Smooth muscle cell of the umbilical artery (primary cell): Measurements from ENCODE around the gene HARS1. TPM values are rescaled to one million over a fixed set of nuclear protein-coding genes. Genes with fewer than 3 reads are reported as not detected.

ENCODE experiments used
- total RNA-seq: library from RNA; depleted of rRNA; stranded (reverse); fragments of >200 nt; gene quantifications from 2 replicates; pipeline ENCODE4 v1.2.3, GENCODE V29; 2014

Gene HARS1
- 60.3 and 81.0 TPM in 2 replicates for total RNA-seq

GRCh38 chr5:140690941-140691924, at the start of gene HARS1, which contains the start of gene HARS2:
HARS1 (minus strand) TSS chr5:140691370; CDS start chr5:140691304, 66 bp downstream.
HARS2 (plus strand) TSS chr5:140691455; CDS start chr5:140691649, 194 bp downstream.

GRCh38 chr5:140700177-140701144, 9.3 kb upstream of the HARS1 start, which contains the start of gene ZMAT2:
ZMAT2 (plus strand) TSS chr5:140700447; CDS start chr5:140700461, 14 bp downstream.

GRCh38 chr5:140673187-140673976, 17.8 kb downstream of the HARS1 start, which contains the start of gene DND1:
DND1 (minus strand) TSS chr5:140673576; CDS start chr5:140673542, 34 bp downstream.

GRCh38 chr5:140664359-140665119, 26.6 kb downstream of the HARS1 start, which contains the start of gene WDR55:
WDR55 (plus strand) TSS chr5:140664904; CDS start chr5:140664913, 9 bp downstream.

GRCh38 chr5:140639148-140639981, 51.8 kb downstream of the HARS1 start, which contains the start of gene TMCO6:
TMCO6 (plus strand) TSS chr5:140639451; CDS start chr5:140639528, 77 bp downstream.

GRCh38 chr5:140633021-140633471, 58.1 kb downstream of the HARS1 start, which contains the start of gene CD14:
CD14 (minus strand) TSS chr5:140633175; CDS start chr5:140633071, 104 bp downstream.

Other genes starting within 250 kb of the HARS1 start
- 0.28 TPM in 1 of 2 replicates, not detected in the other for gene EIF4EBP3, start 143.7 kb downstream of the HARS1 start, total RNA-seq
- 37.7 and 40.6 TPM in 2 replicates for gene SRA1, start 133.9 kb downstream of the HARS1 start, total RNA-seq
- gene APBB3, start 126.8 kb downstream of the HARS1 start, total RNA-seq, result 19.2 and 24.1 TPM in 2 replicates
- gene SLC35A4, start 126.5 kb downstream of the HARS1 start, total RNA-seq, result 13.1 and 35.8 TPM in 2 replicates
- gene CD14, start 58.2 kb downstream of the HARS1 start, total RNA-seq, result 0.55 and 0.59 TPM in 2 replicates
- gene TMCO6, start 51.9 kb downstream of the HARS1 start, total RNA-seq, result 3.6 and 5.8 TPM in 2 replicates
- gene NDUFA2, start 43.7 kb downstream of the HARS1 start, total RNA-seq, result 12.5 and 38.0 TPM in 2 replicates
- 81.7 and 91.5 TPM in 2 replicates for gene IK, start 43.5 kb downstream of the HARS1 start, total RNA-seq
- 19.3 and 26.9 TPM in 2 replicates for gene WDR55, start 26.5 kb downstream of the HARS1 start, total RNA-seq
- gene DND1, start 17.8 kb downstream of the HARS1 start, total RNA-seq, result 0.18 and 0.30 TPM in 2 replicates
- 28.2 and 34.6 TPM in 2 replicates for gene HARS2, start 85 bp upstream of the HARS1 start, total RNA-seq
- 50.9 and 65.3 TPM in 2 replicates for gene ZMAT2, start 9.1 kb upstream of the HARS1 start, total RNA-seq
- under 0.01 and 0.09 TPM in 2 replicates for gene PCDHA1, start 94.8 kb upstream of the HARS1 start, total RNA-seq
- gene PCDHA2, start 103.5 kb upstream of the HARS1 start, total RNA-seq, result 0.05 TPM in 1 of 2 replicates, not detected in the other
- 0.23 and 0.59 TPM in 2 replicates for gene PCDHA3, start 109.7 kb upstream of the HARS1 start, total RNA-seq
- 0.32 and 0.89 TPM in 2 replicates for gene PCDHA4, start 115.7 kb upstream of the HARS1 start, total RNA-seq
- gene PCDHA5, start 130.2 kb upstream of the HARS1 start, total RNA-seq, result under 0.01 and 0.05 TPM in 2 replicates
- 0.60 and 0.89 TPM in 2 replicates for gene PCDHA6, start 136.6 kb upstream of the HARS1 start, total RNA-seq
- 0.74 and 2.4 TPM in 2 replicates for gene PCDHA7, start 142.9 kb upstream of the HARS1 start, total RNA-seq
- gene PCDHA8, start 149.8 kb upstream of the HARS1 start, total RNA-seq, result under 0.01 and 0.23 TPM in 2 replicates
- under 0.01 and 0.09 TPM in 2 replicates for gene PCDHA9, start 157.0 kb upstream of the HARS1 start, total RNA-seq
- 0.23 and 0.59 TPM in 2 replicates for gene PCDHA10, start 164.5 kb upstream of the HARS1 start, total RNA-seq
- 0.18 and 0.30 TPM in 2 replicates for gene PCDHA11, start 177.6 kb upstream of the HARS1 start, total RNA-seq
- 0.18 and 0.59 TPM in 2 replicates for gene PCDHA12, start 183.9 kb upstream of the HARS1 start, total RNA-seq
- gene PCDHA13, start 190.8 kb upstream of the HARS1 start, total RNA-seq, result 0.09 TPM in 1 of 2 replicates, not detected in the other
- 0.09 and 0.30 TPM in 2 replicates for gene PCDHAC1, start 234.9 kb upstream of the HARS1 start, total RNA-seq